NCI-H1436 (cell line): ENCODE measurements around the gene C17orf78.
"Not testable (repeated sequence)": the region's sequence is repeated elsewhere in the genome, so short reads cannot be mapped to it uniquely, and the experiment has no call there.

Source experiments
- DNase-seq: peaks from one replicate; lab custom pipeline; 2025; lab: John Stamatoyannopoulos, UW

C17orf78 gene

GRCh38 chr17:37375706-37376105 is at the start of gene C17orf78:
Gene C17orf78 (plus strand): TSS chr17:37375985. CDS start chr17:37376093, 108 bp downstream.
- DNase-seq = no peak

- no peak for DNase-seq
Observed at GRCh38 chr17:37327341-37328090, 48.3 kb upstream of the C17orf78 start.

GRCh38 chr17:37338847-37339246 is 36.9 kb upstream of the C17orf78 start:
- DNase-seq = no peak

DNA sequence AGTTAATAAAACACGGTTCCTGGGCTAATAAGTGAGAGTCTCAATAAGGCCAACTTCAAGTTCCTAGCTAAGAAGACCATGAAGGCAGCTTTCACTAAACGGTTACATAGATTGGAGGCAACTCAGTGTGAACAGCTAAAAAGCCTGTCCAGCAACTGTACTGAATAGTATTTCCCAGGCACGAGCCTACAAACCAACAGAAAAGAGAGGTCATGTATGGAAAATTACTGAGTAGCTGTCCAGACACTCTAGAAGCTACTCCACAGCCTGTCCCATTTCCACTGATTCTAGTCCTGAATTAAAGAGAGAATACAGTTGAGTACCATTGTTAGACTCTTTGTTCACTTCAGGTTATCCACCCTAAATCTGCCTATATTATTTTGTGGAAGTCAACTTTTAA is 36.5 kb upstream of the C17orf78 start:
- DNase-seq = no peak

DNA sequence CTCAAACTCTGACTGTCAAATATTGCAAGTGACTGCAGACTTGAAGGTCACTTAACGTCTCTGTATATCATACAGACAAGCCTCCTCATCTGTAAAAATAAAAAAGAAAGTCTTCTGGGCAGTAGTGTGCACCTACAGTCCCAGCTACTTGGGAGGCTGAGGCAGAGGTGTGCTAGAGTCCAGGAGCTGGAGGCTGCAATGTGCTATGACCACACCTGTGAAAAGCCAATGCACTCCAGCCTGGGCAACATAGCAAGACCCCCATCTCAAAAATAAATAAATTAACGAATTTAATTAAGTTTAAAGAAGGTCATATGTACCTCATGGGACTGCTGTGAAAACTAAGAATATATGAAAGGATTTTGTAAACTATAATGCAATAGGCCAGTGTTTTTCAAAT is 35.0 kb upstream of the C17orf78 start:
- DNase-seq = no peak

DNA sequence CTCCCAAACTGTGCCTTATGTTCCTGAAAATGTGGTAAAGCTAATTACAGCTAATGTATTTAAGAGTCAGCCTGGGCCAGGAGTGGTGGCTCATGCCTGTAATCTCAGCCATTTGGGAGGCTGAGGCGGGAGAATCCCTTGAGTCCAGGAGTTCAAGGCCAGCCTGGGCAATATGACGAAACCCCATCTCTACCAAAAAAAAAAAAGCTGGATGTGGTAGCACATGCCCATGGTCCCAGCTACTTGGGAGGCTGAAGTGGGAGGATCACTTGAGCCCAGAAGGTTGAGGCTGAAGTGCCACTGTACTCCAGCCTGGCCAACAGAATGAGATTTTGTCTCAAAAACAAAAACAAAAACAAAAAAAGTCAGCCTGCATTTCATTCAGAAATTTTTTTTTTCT is 33.2 kb upstream of the C17orf78 start:
- no peak for DNase-seq

DNA sequence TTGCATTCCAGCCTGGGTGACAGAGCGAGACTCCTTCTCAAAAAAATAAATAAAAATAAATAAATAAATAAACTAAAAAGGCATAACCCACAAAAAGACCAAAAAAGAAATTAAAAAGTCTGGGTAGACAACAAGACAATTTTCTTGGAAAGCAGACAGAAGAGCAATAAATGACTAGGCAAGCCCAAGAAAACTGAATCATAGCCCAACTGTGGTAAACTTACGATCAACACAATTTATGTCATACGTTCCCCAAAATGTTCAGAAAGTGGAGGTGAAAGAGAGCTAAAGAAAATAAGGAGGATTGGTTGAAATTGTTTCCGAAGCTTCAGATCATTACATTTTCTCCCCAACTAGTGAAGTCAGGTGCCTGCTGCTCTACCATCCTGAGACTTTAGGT is 31.3 kb upstream of the C17orf78 start:
- DNase-seq = no peak

GRCh38 chr17:37346863-37347402 is 28.9 kb upstream of the C17orf78 start:
- not testable (repeated sequence) for DNase-seq

GRCh38 chr17:37356796-37357569 is 18.8 kb upstream of the C17orf78 start:
- not testable (repeated sequence) for DNase-seq

GRCh38 chr17:37358098-37358829 is 17.5 kb upstream of the C17orf78 start:
- peak; percentile 65 for DNase-seq

DNA sequence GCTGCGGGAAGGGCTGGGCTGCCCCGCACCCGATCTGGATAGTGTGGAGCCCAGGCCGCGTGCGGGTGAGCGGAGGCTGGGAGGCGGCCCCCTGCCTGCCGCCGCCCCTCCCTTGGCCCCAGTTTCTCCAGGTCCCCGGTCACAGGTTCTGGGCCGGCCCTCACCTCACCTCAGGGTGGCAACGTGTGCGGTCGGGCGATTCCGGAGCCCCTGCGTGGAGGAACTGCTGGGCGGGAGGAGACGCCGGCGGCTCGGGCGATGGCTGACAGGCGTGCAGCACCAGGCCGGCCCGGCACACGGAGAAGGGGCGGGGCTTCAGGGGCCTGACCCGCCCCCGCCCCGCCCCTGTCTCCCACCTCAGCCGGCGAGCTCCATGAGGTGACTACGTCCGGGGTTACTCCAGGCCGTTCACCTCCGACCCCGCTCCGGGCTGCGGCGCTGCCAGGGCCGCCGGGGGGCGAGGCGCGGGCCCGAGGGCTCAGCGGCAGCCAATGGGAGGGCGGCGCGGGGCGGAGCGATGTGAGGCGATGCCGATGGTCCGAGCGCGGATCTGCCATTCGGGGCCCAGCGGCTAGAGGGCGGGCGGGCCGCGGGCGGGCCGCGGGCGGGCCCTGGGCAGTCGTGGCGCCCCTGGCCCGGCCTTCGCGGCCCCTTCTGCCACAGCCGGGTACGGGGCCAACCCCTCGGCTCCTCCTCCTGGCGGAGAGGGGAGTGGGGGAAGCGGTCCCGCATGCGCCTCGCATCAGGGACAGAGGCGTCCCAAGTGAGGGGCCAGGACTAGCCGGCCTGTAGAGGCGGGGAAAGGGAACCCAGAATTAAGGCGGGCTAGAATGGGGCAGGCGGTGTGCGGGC is 16.7 kb upstream of the C17orf78 start:
- DNase-seq = peak; percentile 80

DNA sequence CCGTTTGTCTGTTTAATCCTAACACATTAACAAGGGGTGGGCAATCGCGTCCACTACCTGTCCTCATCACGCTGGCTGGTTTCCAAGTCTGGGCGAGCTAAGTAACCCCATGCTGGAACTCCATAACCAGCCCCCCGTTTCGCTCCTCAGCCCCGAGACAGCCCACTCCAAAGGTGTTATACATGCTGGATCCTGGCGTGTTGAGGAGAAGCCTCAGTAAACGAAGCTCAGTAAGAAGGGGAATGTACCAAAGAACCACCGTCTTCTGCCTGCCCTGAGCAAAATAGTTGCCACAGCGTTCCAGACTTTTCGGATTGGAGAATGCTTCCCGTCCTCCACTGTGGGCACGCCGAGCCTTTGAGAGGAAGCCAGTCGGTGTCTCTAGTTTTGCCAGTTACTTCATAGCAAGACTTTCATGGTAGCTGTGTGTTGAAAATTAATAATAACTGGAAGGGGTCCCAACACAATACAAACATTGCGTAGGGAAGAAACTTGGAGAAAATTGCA is 16.1 kb upstream of the C17orf78 start:
- no peak for DNase-seq

GRCh38 chr17:37360632-37361031 is 15.2 kb upstream of the C17orf78 start:
- no peak for DNase-seq

- peak; percentile 16 for DNase-seq
Observed at GRCh38 chr17:37361543-37361942, 14.2 kb upstream of the C17orf78 start.

- no peak for DNase-seq
Observed at GRCh38 chr17:37365589-37365988, 10.2 kb upstream of the C17orf78 start.

GRCh38 chr17:37368577-37368976 is 7.2 kb upstream of the C17orf78 start:
- DNase-seq = no peak

DNA sequence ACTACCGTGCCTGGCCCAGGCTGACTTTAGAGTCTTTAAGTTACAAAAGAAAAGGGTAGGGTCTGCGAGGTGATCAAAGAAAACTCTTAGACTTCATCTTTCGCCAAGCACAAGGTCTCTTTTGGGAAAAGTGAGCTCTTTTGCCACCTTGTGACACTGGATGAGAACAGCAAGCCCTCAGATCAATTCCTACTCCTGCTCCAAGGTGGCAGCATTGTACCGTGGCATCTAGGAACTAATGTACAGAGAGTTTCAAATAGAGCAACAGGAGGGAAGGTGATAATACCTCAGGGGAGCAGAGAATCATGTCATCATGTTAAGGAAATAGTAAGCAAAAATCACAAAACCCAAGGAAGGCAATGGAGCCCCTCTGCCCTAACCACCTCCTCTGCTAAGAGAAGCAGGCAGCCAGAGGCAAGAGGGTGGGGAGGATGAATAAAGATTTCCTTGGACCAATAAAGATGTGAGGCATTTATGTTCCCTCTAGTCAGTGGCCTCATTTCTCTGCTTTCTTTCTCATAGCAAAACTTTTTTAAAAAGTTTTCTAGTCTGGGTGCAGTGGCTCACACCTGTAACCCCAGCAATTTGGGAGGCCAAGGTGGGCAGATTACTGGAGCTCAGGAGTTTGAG is 2.1 kb upstream of the C17orf78 start:
- peak; percentile 90 for DNase-seq

GRCh38 chr17:37382056-37382455 is 6.3 kb downstream of the C17orf78 start:
- DNase-seq = no peak

DNA sequence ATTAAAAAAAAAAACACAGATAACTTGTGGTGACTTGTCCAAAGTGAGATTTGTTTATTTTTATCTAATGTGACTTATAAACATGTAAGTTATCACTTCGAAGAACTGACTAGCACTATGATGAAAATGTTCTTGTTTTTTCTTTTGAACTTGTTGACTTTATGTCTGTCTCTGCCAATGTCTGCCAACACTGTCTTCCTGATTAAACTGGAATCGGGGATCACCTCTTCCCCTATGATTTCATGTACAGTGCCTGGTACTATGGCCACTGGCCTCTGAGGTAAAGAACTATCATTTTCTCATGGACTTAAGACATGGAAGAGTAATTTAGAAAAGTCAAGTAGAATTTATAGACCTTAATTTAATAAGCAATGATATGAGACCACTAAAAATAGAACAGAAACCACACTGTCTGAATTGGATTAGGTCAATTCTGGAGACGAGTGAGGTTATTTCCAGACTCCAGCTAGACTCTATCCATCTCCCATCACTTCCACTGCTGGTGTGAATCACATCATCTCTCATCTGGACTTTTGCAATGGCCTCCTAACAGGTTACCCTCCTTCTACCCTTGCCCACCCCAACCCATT is 8.9 kb downstream of the C17orf78 start:
- DNase-seq = no peak

- no peak for DNase-seq
Observed at GRCh38 chr17:37385474-37385990, 9.7 kb downstream of the C17orf78 start.
